Stimulated activated naive B cell treated with anti-CD40 and anti-IgM and Interleukin-4, amounts not matched to agents 10 μg/mL and 1 μg/mL and 100 μg/mL, for 72 hours (primary cell): Measurements from ENCODE around the gene FAM149A.

ENCODE experiments used
- ATAC-seq, 2 donors: fragments of 150-1000 bp; cut with Tn5 transposase; replicated peaks; 2 replicates each; pipeline ENCODE4 v1.10.0; 2021; ENCODE audit warnings: moderate library complexity in 1 of 2
- DNase-seq: peaks from one replicate; pipeline ENCODE4 v3.0.0; 2021
- H3K27ac Mint-ChIP-seq: one replicate; pipeline ENCODE4 v1.8.0; 2022; ENCODE audit warnings: mild to moderate bottlenecking, mixed read lengths
- H3K27me3 Mint-ChIP-seq, 2 donors: one replicate each; pipeline ENCODE4 v1.8.0; 2022; ENCODE audit warnings: mixed read lengths in 2 of 2
- H3K36me3 Mint-ChIP-seq, 2 donors: one replicate each; pipeline ENCODE4 v1.8.0; 2022; ENCODE audit warnings: mixed read lengths in 2 of 2, mild to moderate bottlenecking in 1 of 2
- H3K4me1 Mint-ChIP-seq, 2 donors: one replicate each; pipeline ENCODE4 v1.8.0; 2022; ENCODE audit warnings: mixed read lengths in 2 of 2, mild to moderate bottlenecking in 1 of 2
- H3K4me3 Mint-ChIP-seq, 2 donors: one replicate each; pipeline ENCODE4 v1.8.0; 2022; ENCODE audit warnings: mild to moderate bottlenecking in 2 of 2, mixed read lengths in 2 of 2, moderate library complexity in 1 of 2
- H3K9me3 Mint-ChIP-seq, 2 donors: one replicate each; pipeline ENCODE4 v1.8.0; 2022; ENCODE audit warnings: mixed read lengths in 2 of 2, mild to moderate bottlenecking in 1 of 2

The FAM149A gene

GRCh38 chr4:186088523-186088922, 16.0 kb upstream of the FAM149A start:
- no peaks in the 10 kb centered on the region for H3K4me1 Mint-ChIP-seq
- no peak for ATAC-seq
- H3K4me3 Mint-ChIP-seq = no peak overlapping the region
- no peak overlapping the region for H3K27ac Mint-ChIP-seq
- peaks cover 0 to 2% of the 10 kb centered on the region in 2 donors for H3K36me3 Mint-ChIP-seq
- peaks cover 19 to 22% of the 10 kb centered on the region in 2 donors for H3K27me3 Mint-ChIP-seq
- H3K9me3 Mint-ChIP-seq = no peaks in the 10 kb centered on the region
- no peak for DNase-seq

- H3K4me1 Mint-ChIP-seq = no peaks in the 10 kb centered on the region
- DNase-seq = no peak
- H3K9me3 Mint-ChIP-seq = no peaks in the 10 kb centered on the region
- no peak overlapping the region for H3K4me3 Mint-ChIP-seq
- H3K36me3 Mint-ChIP-seq = peaks cover 0 to 2% of the 10 kb centered on the region in 2 donors
- H3K27ac Mint-ChIP-seq = no peak overlapping the region
- no peak for ATAC-seq
- peaks cover 28 to 32% of the 10 kb centered on the region in 2 donors for H3K27me3 Mint-ChIP-seq
These were observed 12.2 kb upstream of the FAM149A start for GRCh38 chr4:186092296-186092695.

- Mint-ChIP-seq H3K4me3 (no peak overlapping the region), H3K27me3 (peaks cover 6 to 15% of the 10 kb centered on the region in 2 donors), H3K36me3 (no peaks in the 10 kb centered on the region), H3K9me3 (no peaks in the 10 kb centered on the region), H3K4me1 (no peaks in the 10 kb centered on the region), H3K27ac (no peak overlapping the region)
- DNase-seq (no peak), ATAC-seq (no peak)
These were observed 9.1 kb upstream of the FAM149A start for GRCh38 chr4:186095406-186095805.

GRCh38 chr4:186096681-186097165, 7.8 kb upstream of the FAM149A start:
- Mint-ChIP-seq H3K4me1 (no peaks in the 10 kb centered on the region), H3K4me3 (no peak overlapping the region), H3K9me3 (no peaks in the 10 kb centered on the region), H3K36me3 (no peaks in the 10 kb centered on the region), H3K27ac (no peak overlapping the region), H3K27me3 (peaks cover 17 to 18% of the 10 kb centered on the region in 2 donors)
- ATAC-seq (no peak), DNase-seq (no peak)

- Mint-ChIP-seq H3K9me3 (no peaks in the 10 kb centered on the region), H3K27ac (no peak overlapping the region), H3K27me3 (peaks cover 19 to 22% of the 10 kb centered on the region in 2 donors), H3K36me3 (no peaks in the 10 kb centered on the region), H3K4me3 (no peak overlapping the region), H3K4me1 (no peaks in the 10 kb centered on the region)
- DNase-seq (no peak), ATAC-seq (no peak)
These were observed 7.1 kb upstream of the FAM149A start for GRCh38 chr4:186097386-186097785.

- Mint-ChIP-seq H3K4me1 (peaks cover 6 to 12% of the 10 kb centered on the region in 2 donors), H3K9me3 (no peaks in the 10 kb centered on the region), H3K27me3 (peaks cover 36 to 60% of the 10 kb centered on the region in 2 donors), H3K27ac (no peak overlapping the region), H3K36me3 (peaks cover 0 to 3% of the 10 kb centered on the region in 2 donors), H3K4me3 (no peak overlapping the region)
- ATAC-seq (no peak), DNase-seq (no peak)
These were observed 1.6 kb upstream of the FAM149A start for GRCh38 chr4:186102931-186103330.

GRCh38 chr4:186104890-186105646, 564 bp downstream of the FAM149A start:
- Mint-ChIP-seq H3K4me3 (peak overlapping the region; percentile 69 to 72), H3K4me1 (peaks cover 6 to 12% of the 10 kb centered on the region in 2 donors), H3K27me3 (peaks cover 42 to 73% of the 10 kb centered on the region in 2 donors), H3K27ac (no peak overlapping the region), H3K9me3 (no peaks in the 10 kb centered on the region), H3K36me3 (peaks cover 0 to 3% of the 10 kb centered on the region in 2 donors)
- DNase-seq (no peak), ATAC-seq (peak; percentile 49 to 51)

- H3K36me3 Mint-ChIP-seq = peaks cover 0 to 3% of the 10 kb centered on the region in 2 donors
- DNase-seq (no peak), ATAC-seq (no peak)
- peaks cover 6 to 12% of the 10 kb centered on the region in 2 donors for H3K4me1 Mint-ChIP-seq
- H3K4me3 Mint-ChIP-seq = peak overlapping the region; percentile 69 to 72
- H3K9me3 Mint-ChIP-seq = no peaks in the 10 kb centered on the region
- H3K27me3 Mint-ChIP-seq = peaks cover 42 to 70% of the 10 kb centered on the region in 2 donors
- H3K27ac Mint-ChIP-seq = no peak overlapping the region
These were observed 1.3 kb downstream of the FAM149A start for GRCh38 chr4:186105647-186106321.

- Mint-ChIP-seq H3K9me3 (no peaks in the 10 kb centered on the region), H3K36me3 (peaks cover 0 to 3% of the 10 kb centered on the region in 2 donors), H3K27ac (no peak overlapping the region), H3K4me3 (no peak overlapping the region), H3K4me1 (peaks cover 6 to 12% of the 10 kb centered on the region in 2 donors), H3K27me3 (peaks cover 36 to 50% of the 10 kb centered on the region in 2 donors)
- no peak for DNase-seq
- ATAC-seq = no peak
These were observed 3.4 kb downstream of the FAM149A start for GRCh38 chr4:186107947-186108346.

- no peak for ATAC-seq
- Mint-ChIP-seq H3K4me1 (peaks cover 6 to 12% of the 10 kb centered on the region in 2 donors), H3K4me3 (no peak overlapping the region), H3K27me3 (peaks cover 32 to 46% of the 10 kb centered on the region in 2 donors), H3K27ac (no peak overlapping the region), H3K9me3 (no peaks in the 10 kb centered on the region), H3K36me3 (peaks cover 0 to 3% of the 10 kb centered on the region in 2 donors)
- no peak for DNase-seq
These were observed 3.9 kb downstream of the FAM149A start for GRCh38 chr4:186108391-186108790.

GRCh38 chr4:186109245-186109644, 4.7 kb downstream of the FAM149A start:
- Mint-ChIP-seq H3K36me3 (peaks cover 0 to under 1% of the 10 kb centered on the region in 2 donors), H3K4me3 (no peak overlapping the region), H3K9me3 (no peaks in the 10 kb centered on the region), H3K4me1 (peaks cover 6 to 9% of the 10 kb centered on the region in 2 donors), H3K27ac (no peak overlapping the region), H3K27me3 (peaks cover 24 to 37% of the 10 kb centered on the region in 2 donors)
- no peak for ATAC-seq
- DNase-seq = no peak

GRCh38 chr4:186116697-186117096, 12.2 kb downstream of the FAM149A start:
- no peak for ATAC-seq
- DNase-seq = no peak
- Mint-ChIP-seq H3K9me3 (no peaks in the 10 kb centered on the region), H3K27ac (no peak overlapping the region), H3K36me3 (no peaks in the 10 kb centered on the region), H3K27me3 (peaks cover 12 to 16% of the 10 kb centered on the region in 2 donors), H3K4me1 (no peaks in the 10 kb centered on the region), H3K4me3 (no peak overlapping the region)

- Mint-ChIP-seq H3K4me1 (no peaks in the 10 kb centered on the region), H3K4me3 (no peak overlapping the region), H3K27me3 (peaks cover 12 to 16% of the 10 kb centered on the region in 2 donors), H3K9me3 (no peaks in the 10 kb centered on the region), H3K27ac (no peak overlapping the region), H3K36me3 (no peaks in the 10 kb centered on the region)
- no peak for DNase-seq
- ATAC-seq = no peak
These were observed 14.1 kb downstream of the FAM149A start for GRCh38 chr4:186118582-186118981.

- peaks cover 0 to 4% of the 10 kb centered on the region in 2 donors for H3K9me3 Mint-ChIP-seq
- H3K36me3 Mint-ChIP-seq = no peaks in the 10 kb centered on the region
- H3K27me3 Mint-ChIP-seq = peaks cover 12 to 19% of the 10 kb centered on the region in 2 donors
- ATAC-seq (no peak), DNase-seq (no peak)
- no peak overlapping the region for H3K4me3 Mint-ChIP-seq
- no peaks in the 10 kb centered on the region for H3K4me1 Mint-ChIP-seq
- H3K27ac Mint-ChIP-seq = no peak overlapping the region
These were observed 16.6 kb downstream of the FAM149A start for GRCh38 chr4:186121057-186121456.
